Ishikawa (cell line): Measurements from ENCODE around the gene ACMSD.

ENCODE experiments used
- CEBPB ChIP-seq: IDR thresholded peaks from 2 replicates; pipeline ENCODE4 v1.6.1; 2012
- CREB1 ChIP-seq: IDR thresholded peaks from 2 replicates; pipeline ENCODE4 v1.6.1; 2012; ENCODE audit warnings: low read depth
- EP300 ChIP-seq: IDR thresholded peaks from 2 replicates; pipeline ENCODE4 v1.6.1; 2012; ENCODE audit warnings: borderline replicate concordance
- MAX ChIP-seq: IDR thresholded peaks from 2 replicates; pipeline ENCODE4 v1.6.1; 2012
- NFIC ChIP-seq: IDR thresholded peaks from 2 replicates; pipeline ENCODE4 v1.6.1; 2012
- REST ChIP-seq: IDR thresholded peaks from 2 replicates; pipeline ENCODE4 v1.6.1; 2012; ENCODE audit warnings: low read depth, mild to moderate bottlenecking
- TAF1 ChIP-seq: IDR thresholded peaks from 2 replicates; pipeline ENCODE4 v1.6.1; 2012; ENCODE audit warnings: low read depth, mild to moderate bottlenecking
- TEAD4 ChIP-seq: IDR thresholded peaks from 2 replicates; pipeline ENCODE4 v1.6.1; 2012
- USF1 ChIP-seq: IDR thresholded peaks from 2 replicates; pipeline ENCODE4 v1.6.1; 2012
- YY1 ChIP-seq: IDR thresholded peaks from 2 replicates; pipeline ENCODE4 v1.6.1; 2012; ENCODE audit warnings: low read depth
- ZBTB7A ChIP-seq: IDR thresholded peaks from 2 replicates; pipeline ENCODE4 v1.6.1; 2012; ENCODE audit warnings: low read depth

GRCh38 chr2:134927195-134927594 is 88.8 kb downstream of the ACMSD start:
- TF ChIP-seq MAX (no peak), TAF1 (no peak), NFIC (no peak), TEAD4 (no peak), EP300 (no peak), CEBPB (no peak), YY1 (no peak), ZBTB7A (no peak), REST (no peak), CREB1 (no peak), USF1 (no peak)
